ENCODE measurements around the gene CLINT1. TPM values are rescaled to one million over a fixed set of nuclear protein-coding genes. Genes with fewer than 3 reads are reported as not detected.

Gene CLINT1
- 66.9 TPM for total RNA-seq

DNA sequence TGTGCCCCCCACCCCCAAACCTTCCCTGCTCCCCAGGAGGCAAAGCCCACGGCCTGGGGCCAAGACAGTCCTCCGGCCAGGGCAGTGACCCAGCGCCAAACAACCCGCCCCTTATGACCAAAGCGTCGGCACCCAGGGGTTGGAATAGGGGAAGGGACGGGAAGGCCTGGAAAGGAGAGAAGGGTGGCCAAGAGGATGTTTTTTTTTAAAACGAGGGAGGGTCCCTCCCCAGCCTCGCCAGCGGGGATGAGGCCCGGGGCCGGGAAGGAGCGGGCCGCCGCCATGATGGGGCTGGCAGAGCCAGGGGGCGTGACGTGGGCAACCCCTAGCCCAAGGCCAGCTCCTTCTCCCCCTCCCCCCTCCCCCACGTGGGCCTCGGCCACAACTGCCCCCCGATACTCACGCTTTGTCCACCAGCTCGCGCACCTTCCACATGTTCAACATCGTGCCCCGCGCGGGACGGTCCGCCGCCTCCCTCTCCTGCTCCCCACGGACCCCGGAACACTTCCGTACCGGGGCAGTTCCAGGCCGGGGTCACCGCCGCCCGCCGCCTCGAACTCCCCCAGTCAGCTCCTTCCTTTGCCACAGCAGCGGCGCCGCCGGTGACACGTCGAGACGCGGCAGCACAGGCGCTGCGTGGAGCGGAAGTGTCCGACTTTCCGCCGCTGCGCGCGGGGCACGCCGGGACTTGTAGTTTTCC, at the start of gene CLINT1:
Gene CLINT1, minus strand, starts transcription at position 619 of the 700 bp plus-strand sequence. Its CDS starts 175 bp downstream, at position 444.

GRCh38 chr5:157743163-157744050, 115.5 kb downstream of the CLINT1 start, which contains the start of gene LSM11:
Gene LSM11, plus strand, starts transcription at chr5:157743712. Its CDS starts 39 bp downstream, at chr5:157743751.

Small RNAs within 50 kb of the gene (small RNA-seq; reads per million reads assigned to genes)
- gene AC026407.1 (not detected), gene RNU6-260P (not detected)

Other genes starting within 250 kb of the CLINT1 start
- not detected for gene SOX30, start 206.7 kb downstream of the CLINT1 start, total RNA-seq
- not detected for gene C5orf52, start 187.6 kb downstream of the CLINT1 start, total RNA-seq
- gene THG1L, start 127.7 kb downstream of the CLINT1 start, total RNA-seq = 15.7 TPM
- gene LSM11, start 115.4 kb downstream of the CLINT1 start, total RNA-seq = 95.5 TPM